Common myeloid progenitor, CD34-positive (primary cell): ENCODE measurements around the gene BNC2.

ENCODE experiments used
- CTCF ChIA-PET: fragments of 350-600 bp; sonication (Branson Sonifier 250); formaldehyde crosslinking; loops from one replicate; lab custom pipeline; 2021; ENCODE audit warnings: antibody characterized with exemption; lab: Charles Lee
- POLR2A ChIA-PET: fragments of 350-600 bp; sonication (Branson Sonifier 250); formaldehyde crosslinking; loops from one replicate; lab custom pipeline; 2021; ENCODE audit warnings: antibody characterized with exemption; lab: Charles Lee
- DNase-seq, 3 donors: peaks; one replicate each; pipeline versions ENCODE4 v3.0.0 to v3.0.0-alpha.2; 2013
- H3K27ac ChIP-seq, 2 experiments: 1 replicate in 1 of 2; 2 replicates in 1 of 2; pipeline ENCODE4 v1.7.0; 2013; ENCODE audit warnings: inconsistent platforms in 2 of 2, low read length in 2 of 2, mild to moderate bottlenecking in 2 of 2, low read depth in 1 of 2, moderate library complexity in 1 of 2; ENCODE audit not compliant: severe bottlenecking in 2 of 2, insufficient read depth in 1 of 2, poor library complexity in 1 of 2
- H3K27me3 ChIP-seq, 5 experiments: replicated peaks in 2 of 5; 1 replicate in 3 of 5; 2 replicates in 2 of 5; pipeline versions ENCODE4 v1.6.1 to v1.7.0; 2013; ENCODE audit warnings: low read length in 4 of 5, mild to moderate bottlenecking in 2 of 5, moderate library complexity in 2 of 5, inconsistent platforms in 1 of 5; ENCODE audit not compliant: insufficient read depth in 5 of 5, control insufficient read depth in 4 of 5
- H3K36me3 ChIP-seq, 4 experiments: 1 replicate in 2 of 4; 2 replicates in 2 of 4; pipeline versions ENCODE4 v1.6.1 to v1.7.0; 2013; ENCODE audit warnings: low read length in 3 of 4, control low read depth in 1 of 4, mild to moderate bottlenecking in 1 of 4; ENCODE audit not compliant: control insufficient read depth in 4 of 4, insufficient read depth in 4 of 4
- H3K4me1 ChIP-seq, 4 experiments: 1 replicate in 3 of 4; 2 replicates in 1 of 4; pipeline versions ENCODE4 v1.6.1 to v1.7.1; 2013; ENCODE audit warnings: low read length in 3 of 4, mild to moderate bottlenecking in 3 of 4, control low read depth in 1 of 4, inconsistent platforms in 1 of 4, moderate library complexity in 1 of 4; ENCODE audit not compliant: control insufficient read depth in 4 of 4, insufficient read depth in 4 of 4; ENCODE audit errors: control extremely low read depth in 1 of 4
- H3K4me3 ChIP-seq, 7 experiments: 1 replicate in 4 of 7; 2 replicates in 3 of 7; pipeline versions ENCODE4 v1.5.1 to v1.7.0; 2013; ENCODE audit warnings: mild to moderate bottlenecking in 7 of 7, low read length in 6 of 7, moderate library complexity in 6 of 7, inconsistent platforms in 2 of 7, low read depth in 2 of 7, control low read depth in 1 of 7; ENCODE audit not compliant: insufficient read depth in 4 of 7, control insufficient read depth in 1 of 7; ENCODE audit errors: extremely low read depth in 1 of 7
- H3K9me3 ChIP-seq, 5 experiments: 1 replicate in 4 of 5; 2 replicates in 1 of 5; pipeline versions ENCODE4 v1.6.1 to v1.7.1; 2013; ENCODE audit warnings: low read length in 4 of 5, mild to moderate bottlenecking in 2 of 5, inconsistent platforms in 1 of 5, low read depth in 1 of 5, moderate library complexity in 1 of 5; ENCODE audit not compliant: control insufficient read depth in 4 of 5, insufficient read depth in 2 of 5; ENCODE audit errors: control extremely low read depth in 1 of 5
- WGBS: methylation state at CpG from one replicate; pipeline ENCODE4 v1.1.5; 2013; ENCODE audit not compliant: insufficient coverage; 5-methylcytosine and 5-hydroxymethylcytosine counted together

Gene BNC2

GRCh38 chr9:16816011-16816410 is 54.5 kb downstream of the BNC2 start:
- POLR2A ChIA-PET = no interaction called here
- Histone ChIP-seq H3K4me1 (no peaks in the 10 kb centered on the region), H3K4me3 (no peak overlapping the region), H3K9me3 (no peaks in the 10 kb centered on the region), H3K27ac (no peak overlapping the region), H3K36me3 (no peaks in the 10 kb centered on the region), H3K27me3 (no peaks in the 10 kb centered on the region)
- CTCF ChIA-PET = no interaction called here
- WGBS = 95% methylated on average over 4 of the region's 4 CpGs
- no peak for DNase-seq

- ChIA-PET POLR2A (no interaction called here), CTCF (no interaction called here)
- WGBS = 88% methylated on average over 1 of the region's 2 CpGs
- no peaks in the 10 kb centered on the region for H3K9me3 ChIP-seq
- no peak overlapping the region for H3K4me3 ChIP-seq
- no peak overlapping the region for H3K27ac ChIP-seq
- DNase-seq = no peak
- no peaks in the 10 kb centered on the region for H3K36me3 ChIP-seq
- H3K4me1 ChIP-seq = no peaks in the 10 kb centered on the region
- no peaks in the 10 kb centered on the region for H3K27me3 ChIP-seq
These were observed 55.4 kb downstream of the BNC2 start for GRCh38 chr9:16815079-16815478.

- no peaks in the 10 kb centered on the region for H3K27me3 ChIP-seq
- POLR2A ChIA-PET = no interaction called here
- H3K9me3 ChIP-seq = no peaks in the 10 kb centered on the region
- no peak overlapping the region for H3K4me3 ChIP-seq
- peaks cover 0 to 1% (median 0%) of the 10 kb centered on the region in 4 experiments for H3K4me1 ChIP-seq
- no peaks in the 10 kb centered on the region for H3K36me3 ChIP-seq
- CTCF ChIA-PET = interaction anchor here (1.2 kb wide), 1 partner anchor 10 kb away, joined by 3 read pairs; no protein-coding TSS in a partner anchor
- no peak for DNase-seq
- no peak overlapping the region for H3K27ac ChIP-seq
- 100% methylated on average over 3 of the region's 4 CpGs for WGBS
These were observed 56.6 kb downstream of the BNC2 start for GRCh38 chr9:16813838-16814237.

GRCh38 chr9:16811987-16812685 is 58.3 kb downstream of the BNC2 start:
- Histone ChIP-seq H3K4me1 (peaks cover 0 to 5% (median 0%) of the 10 kb centered on the region in 4 experiments), H3K36me3 (no peaks in the 10 kb centered on the region), H3K9me3 (no peaks in the 10 kb centered on the region), H3K27ac (no peak overlapping the region), H3K4me3 (no peak overlapping the region), H3K27me3 (no peaks in the 10 kb centered on the region)
- POLR2A ChIA-PET = no interaction called here
- 100% methylated on average over 3 of the region's 5 CpGs for whole genome bisulfite sequencing
- no peak for DNase-seq
- CTCF ChIA-PET = interaction anchor here (0.6 kb wide), 1 partner anchor 11 kb away, joined by 3 read pairs; no protein-coding TSS in a partner anchor

GRCh38 chr9:16809912-16810610 is 60.4 kb downstream of the BNC2 start:
- H3K27me3 ChIP-seq = no peaks in the 10 kb centered on the region
- no peak overlapping the region for H3K27ac ChIP-seq
- DNase-seq = no peak
- no peak overlapping the region for H3K4me3 ChIP-seq
- CTCF ChIA-PET = no interaction called here
- WGBS = 99% methylated on average over 4 of the region's 4 CpGs
- no peaks in the 10 kb centered on the region for H3K36me3 ChIP-seq
- POLR2A ChIA-PET = no interaction called here
- peaks cover 0 to 5% (median 0%) of the 10 kb centered on the region in 4 experiments for H3K4me1 ChIP-seq
- H3K9me3 ChIP-seq = no peaks in the 10 kb centered on the region

GRCh38 chr9:16806674-16807073 is 63.8 kb downstream of the BNC2 start:
- no peak overlapping the region for H3K4me3 ChIP-seq
- DNase-seq = no peak
- CTCF ChIA-PET = no interaction called here

GRCh38 chr9:16803648-16804047 is 66.8 kb downstream of the BNC2 start:
- Histone ChIP-seq H3K9me3 (no peaks in the 10 kb centered on the region), H3K4me1 (peaks cover 0 to 2% (median 0%) of the 10 kb centered on the region in 4 experiments), H3K27ac (no peak overlapping the region), H3K4me3 (no peak overlapping the region), H3K27me3 (peaks cover 0 to 4% (median 0%) of the 10 kb centered on the region in 5 experiments), H3K36me3 (no peaks in the 10 kb centered on the region)
- ChIA-PET POLR2A (no interaction called here), CTCF (interaction anchor here (1.6 kb wide), 1 partner anchor 10 kb away, joined by 3 read pairs; no protein-coding TSS in a partner anchor)
- WGBS = 96% methylated on average over 8 of the region's 8 CpGs
- no peak for DNase-seq

More at GRCh38 chr9:16806674-16807073, 63.8 kb downstream of the BNC2 start:
- Histone ChIP-seq H3K27me3 (peaks cover 0 to 4% (median 0%) of the 10 kb centered on the region in 5 experiments), H3K36me3 (no peaks in the 10 kb centered on the region), H3K9me3 (no peaks in the 10 kb centered on the region), H3K4me1 (peaks cover 0 to 5% (median 0%) of the 10 kb centered on the region in 4 experiments), H3K27ac (no peak overlapping the region)
- POLR2A ChIA-PET = no interaction called here
